Erythroblast (primary cell): Measurements from ENCODE around the gene LRMDA.

Experiments used
- GATA1 ChIP-seq: IDR thresholded peaks from 2 replicates; pipeline ENCODE4 v1.6.1; 2011; ENCODE audit warnings: low read depth, mild to moderate bottlenecking, control low read depth, low read length, moderate library complexity
- POLR2A ChIP-seq: IDR thresholded peaks from 2 replicates; pipeline ENCODE4 v1.6.1; 2011; ENCODE audit warnings: mild to moderate bottlenecking, low read length

DNA sequence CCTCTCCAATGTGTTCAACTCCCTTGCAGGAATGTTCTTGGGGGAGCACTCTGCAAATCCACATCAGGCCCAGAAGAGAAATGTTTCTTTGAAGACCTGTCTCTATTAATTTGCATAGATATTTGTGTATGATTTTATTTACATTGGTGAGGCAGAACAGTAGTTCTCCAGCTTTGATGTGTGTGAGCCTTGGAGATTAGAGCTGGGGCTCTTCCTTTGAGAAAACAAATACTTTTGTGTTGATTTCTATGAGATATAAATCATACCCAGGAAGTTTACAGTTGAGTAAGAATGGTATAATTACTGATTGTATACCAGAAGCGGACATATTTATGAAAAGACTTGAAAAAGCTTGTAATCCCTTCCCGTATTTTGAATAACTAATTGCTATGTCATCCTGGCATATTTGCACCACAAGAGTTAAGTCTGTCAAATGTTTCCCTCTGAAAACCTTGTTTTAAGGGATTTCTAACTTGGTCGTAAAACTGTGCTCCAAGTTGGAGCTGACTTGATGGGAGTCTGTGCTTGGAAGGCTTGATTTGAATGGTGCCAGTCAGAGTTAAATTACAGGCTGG lies 468.5 kb downstream of the LRMDA start:
- TF ChIP-seq POLR2A (no peak), GATA1 (no peak)
